GM12873 (cell line): ENCODE measurements around the gene SLC1A3.

Experiments used
- CTCF ChIP-seq: IDR thresholded peaks from 2 replicates; pipeline ENCODE4 v1.5.1; 2012; ENCODE audit warnings: low read depth, mild to moderate bottlenecking, moderate library complexity, low read length, control low read depth; ENCODE audit not compliant: insufficient read depth; ENCODE audit errors: missing control alignments

The SLC1A3 gene

GRCh38 chr5:36575361-36575781, 31.0 kb upstream of the SLC1A3 start:
- no peak for TF ChIP-seq CTCF

GRCh38 chr5:36576721-36577120, 29.7 kb upstream of the SLC1A3 start:
- TF ChIP-seq CTCF = no peak

GRCh38 chr5:36581070-36581469, 25.3 kb upstream of the SLC1A3 start:
- no peak for TF ChIP-seq CTCF

GRCh38 chr5:36584009-36584875, 22.2 kb upstream of the SLC1A3 start:
- no peak for TF ChIP-seq CTCF

- TF ChIP-seq CTCF = no peak
Observed at GRCh38 chr5:36585701-36586100, 20.7 kb upstream of the SLC1A3 start.

GRCh38 chr5:36587354-36587753, 19.1 kb upstream of the SLC1A3 start:
- no peak for TF ChIP-seq CTCF

- no peak for TF ChIP-seq CTCF
Observed at GRCh38 chr5:36590513-36591286, 15.7 kb upstream of the SLC1A3 start.
